HUES48 (cell line): ENCODE results near the gene GALE.

Experiments used
- H3K27ac ChIP-seq: one replicate; pipeline ENCODE4 v1.7.0; 2013; ENCODE audit warnings: low read depth, low read length, inconsistent platforms
- H3K27me3 ChIP-seq: 2 replicates; pipeline ENCODE4 v1.6.1; 2013; ENCODE audit warnings: mild to moderate bottlenecking, low read length; ENCODE audit not compliant: control insufficient read depth, insufficient read depth
- H3K36me3 ChIP-seq: 2 replicates; pipeline ENCODE4 v1.6.1; 2013; ENCODE audit warnings: low read length; ENCODE audit not compliant: control insufficient read depth, insufficient read depth
- H3K4me1 ChIP-seq: 2 replicates; pipeline ENCODE4 v1.6.1; 2013; ENCODE audit warnings: mild to moderate bottlenecking, low read length; ENCODE audit not compliant: control insufficient read depth, insufficient read depth
- H3K4me3 ChIP-seq: 2 replicates; pipeline ENCODE4 v1.5.1; 2013; ENCODE audit warnings: mild to moderate bottlenecking, low read depth, low read length
- H3K9ac ChIP-seq: 2 replicates; pipeline ENCODE4 v1.6.1; 2013; ENCODE audit warnings: mild to moderate bottlenecking, low read depth, low read length, moderate library complexity
- H3K9me3 ChIP-seq: 2 replicates; pipeline ENCODE4 v1.6.1; 2013; ENCODE audit warnings: low read length; ENCODE audit not compliant: control insufficient read depth, insufficient read depth

The GALE gene

DNA sequence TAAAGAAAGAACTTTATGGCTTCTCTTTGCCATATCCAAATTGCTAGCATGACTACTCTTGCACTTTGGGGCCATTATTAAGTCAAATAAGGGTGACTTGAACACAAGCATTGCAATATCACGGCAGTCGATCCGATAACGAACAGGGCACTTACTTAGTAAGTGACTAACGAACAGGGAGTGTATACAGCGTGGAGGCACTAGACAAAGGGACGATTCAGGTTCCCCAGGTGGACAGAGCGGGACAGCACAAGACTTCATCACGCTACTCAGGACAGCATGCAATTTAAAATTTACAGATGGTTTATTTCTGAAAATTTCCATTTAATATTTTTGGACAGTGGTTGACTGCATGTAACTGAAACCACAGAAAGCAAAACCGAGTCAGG, 27.7 kb downstream of the GALE start:
- Histone ChIP-seq H3K27ac (no peak overlapping the region), H3K9ac (no peak overlapping the region), H3K9me3 (no peaks in the 10 kb centered on the region), H3K36me3 (peaks cover 18% of the 10 kb centered on the region; the same call in 1 of the 2 replicates), H3K4me1 (0 out of 2 replicates have a peak, but pooled peaks cover 3% of the 10 kb centered on the region), H3K27me3 (no peaks in the 10 kb centered on the region), H3K4me3 (no peak overlapping the region)

DNA sequence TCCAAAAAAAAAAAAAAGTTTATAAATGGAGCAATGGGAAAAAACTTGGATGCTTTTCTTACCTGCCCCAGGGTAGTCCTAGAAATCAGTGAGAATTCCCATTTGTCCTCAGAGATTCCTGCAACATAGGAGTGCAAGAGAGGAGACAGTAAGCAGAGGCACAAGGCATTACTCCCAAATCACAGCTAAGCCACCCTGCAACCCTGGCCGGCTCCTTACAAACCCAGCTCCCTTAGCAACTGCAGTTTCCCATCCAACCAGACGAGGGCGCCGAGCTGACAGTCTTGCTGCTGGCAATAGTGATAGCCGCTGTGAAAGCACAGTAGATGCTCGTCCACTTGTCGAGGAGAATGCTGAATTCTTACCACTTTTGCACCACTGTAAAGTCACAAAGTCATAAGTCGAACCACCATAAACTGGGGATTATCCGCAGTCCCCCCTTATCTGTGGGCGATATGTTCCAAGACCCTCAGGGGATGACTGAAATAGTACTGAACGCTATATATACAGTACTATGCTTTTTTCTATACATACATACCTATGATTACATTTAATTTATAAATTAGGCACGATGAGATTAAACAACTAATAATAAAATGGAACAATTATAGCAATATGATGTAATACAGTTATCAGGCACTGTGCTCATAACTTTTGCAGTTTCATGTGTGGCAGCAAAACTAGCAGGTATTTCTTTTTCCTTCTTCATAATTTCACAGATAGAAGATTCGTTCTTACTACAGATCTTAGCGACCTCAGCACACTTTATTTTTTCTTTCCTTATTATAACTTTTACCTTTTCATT, 28.3 kb downstream of the GALE start:
- 0 out of 2 replicates have a peak, but pooled peaks cover 2% of the 10 kb centered on the region for H3K4me1 ChIP-seq
- H3K9ac ChIP-seq = no peak overlapping the region
- no peaks in the 10 kb centered on the region for H3K27me3 ChIP-seq
- H3K27ac ChIP-seq = no peak overlapping the region
- no peaks in the 10 kb centered on the region for H3K9me3 ChIP-seq
- peaks cover 18% of the 10 kb centered on the region; the same call in 1 of the 2 replicates for H3K36me3 ChIP-seq
- H3K4me3 ChIP-seq = no peak overlapping the region

DNA sequence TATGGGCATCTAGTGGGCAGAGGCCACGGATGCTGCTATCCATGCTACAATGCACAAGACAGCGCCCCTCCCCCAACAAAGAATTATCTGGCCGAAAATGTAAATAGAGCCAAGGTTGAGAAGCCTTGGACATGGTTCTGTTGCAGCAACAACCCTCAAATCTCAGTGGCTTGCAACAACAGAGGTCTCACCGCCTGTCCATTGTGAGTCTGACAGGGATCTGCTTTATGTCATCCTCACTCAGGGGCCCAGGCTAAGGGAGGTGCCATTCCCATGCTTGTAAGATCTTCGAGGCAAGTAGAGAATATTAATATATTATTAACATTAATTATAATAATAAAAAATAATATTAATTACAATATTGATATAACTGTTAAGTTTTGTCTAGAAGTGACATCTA, 31.8 kb downstream of the GALE start:
- no peak overlapping the region for H3K9ac ChIP-seq
- H3K4me3 ChIP-seq = no peak overlapping the region
- no peaks in the 10 kb centered on the region for H3K27me3 ChIP-seq
- no peaks in the 10 kb centered on the region for H3K4me1 ChIP-seq
- H3K36me3 ChIP-seq = peaks cover 26% of the 10 kb centered on the region
- no peaks in the 10 kb centered on the region for H3K9me3 ChIP-seq
- no peak overlapping the region for H3K27ac ChIP-seq

DNA sequence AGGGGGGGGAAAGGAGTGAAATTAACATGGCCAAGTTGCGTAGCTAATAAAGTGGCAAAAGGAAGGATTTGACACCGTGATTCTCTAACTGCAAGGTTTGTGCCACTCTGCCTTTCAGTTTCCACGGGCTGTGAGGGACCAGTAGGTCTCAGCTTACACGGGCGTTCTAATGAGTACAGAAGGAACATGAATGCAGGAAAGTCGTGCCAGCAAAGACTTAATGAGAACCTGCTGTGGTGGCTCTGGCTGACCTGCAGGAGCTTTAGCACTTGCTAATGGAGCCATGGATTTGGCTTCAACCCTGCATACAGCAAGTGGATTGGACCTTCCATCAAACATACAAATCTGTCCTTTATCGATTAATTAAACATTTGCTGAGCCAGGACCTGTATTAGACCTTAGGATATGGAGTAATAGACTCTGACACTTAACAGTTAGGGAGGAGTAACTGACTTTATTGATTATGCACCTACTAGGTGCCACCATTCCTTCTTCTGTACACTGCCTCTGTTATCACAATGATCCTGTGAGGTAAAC, 37.4 kb downstream of the GALE start:
- Histone ChIP-seq H3K4me3 (no peak overlapping the region), H3K9ac (no peak overlapping the region), H3K27me3 (no peaks in the 10 kb centered on the region), H3K27ac (no peak overlapping the region), H3K4me1 (no peaks in the 10 kb centered on the region), H3K36me3 (peaks cover 54% of the 10 kb centered on the region), H3K9me3 (no peaks in the 10 kb centered on the region)

DNA sequence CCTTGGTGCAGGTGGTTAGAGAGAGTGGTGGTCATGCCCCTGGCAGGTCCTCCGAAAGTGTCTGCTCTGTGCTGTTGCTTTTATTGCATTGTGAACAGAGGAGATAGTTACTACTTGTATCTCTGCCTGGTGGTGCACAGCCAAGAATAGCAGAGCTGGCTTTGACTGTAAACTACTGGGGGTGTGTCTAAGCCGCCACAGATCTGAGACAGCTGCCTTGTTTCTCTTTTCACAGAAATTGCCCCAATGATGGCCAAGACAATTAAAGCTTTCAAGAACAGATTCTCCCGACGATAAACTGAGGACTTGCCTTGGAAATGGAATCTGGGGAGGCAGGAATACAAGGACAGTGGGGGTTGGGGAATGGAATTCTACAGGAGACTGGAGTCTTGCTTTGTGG, 41.3 kb downstream of the GALE start:
- H3K4me3 ChIP-seq = no peak overlapping the region
- H3K9ac ChIP-seq = no peak overlapping the region
- no peaks in the 10 kb centered on the region for H3K4me1 ChIP-seq
- no peaks in the 10 kb centered on the region for H3K9me3 ChIP-seq
- H3K27me3 ChIP-seq = no peaks in the 10 kb centered on the region
- H3K27ac ChIP-seq = no peak overlapping the region
- H3K36me3 ChIP-seq = peaks cover 83% of the 10 kb centered on the region

DNA sequence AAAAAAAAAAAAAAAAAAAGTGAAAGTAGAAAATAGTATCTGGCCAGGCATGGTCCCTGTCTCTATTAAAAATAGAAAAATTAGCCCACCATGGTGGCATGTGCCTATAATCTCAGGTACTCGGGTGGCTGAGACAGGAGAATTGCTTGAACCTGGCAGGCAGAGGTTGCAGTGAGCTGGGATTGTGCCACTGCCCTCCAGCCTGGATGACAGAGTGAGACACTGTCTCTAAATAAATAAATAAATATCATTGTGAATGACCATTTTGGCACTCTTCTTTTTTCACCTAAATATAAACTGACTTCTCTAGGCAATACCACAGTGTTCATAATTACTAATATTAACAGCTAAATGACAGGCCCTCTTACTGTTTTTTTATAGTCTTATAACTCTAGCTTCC, 42.7 kb downstream of the GALE start:
- Histone ChIP-seq H3K27ac (no peak overlapping the region), H3K27me3 (no peaks in the 10 kb centered on the region), H3K4me1 (no peaks in the 10 kb centered on the region), H3K4me3 (no peak overlapping the region), H3K9me3 (no peaks in the 10 kb centered on the region), H3K36me3 (peaks cover 94% of the 10 kb centered on the region), H3K9ac (no peak overlapping the region)

DNA sequence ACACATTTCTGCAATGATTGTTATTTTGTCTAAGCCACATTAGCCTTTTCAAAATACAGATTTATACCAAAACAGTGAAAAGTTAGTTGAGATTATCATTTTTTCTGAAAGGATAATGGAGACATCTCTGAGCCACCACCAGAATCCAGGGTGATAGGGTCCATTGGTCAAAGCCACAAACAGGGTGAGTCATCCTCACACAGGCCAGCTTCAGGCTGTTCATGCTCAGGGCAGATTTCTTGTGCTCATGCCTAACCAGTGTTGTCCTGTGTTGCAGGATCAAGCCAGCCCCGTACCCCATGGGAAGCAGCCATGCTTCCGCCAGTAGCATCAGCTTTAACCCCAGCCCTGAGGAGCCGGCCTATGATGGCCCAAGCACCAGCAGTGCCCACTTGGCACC, 43.9 kb downstream of the GALE start:
- H3K27ac ChIP-seq = no peak overlapping the region
- no peaks in the 10 kb centered on the region for H3K4me1 ChIP-seq
- no peak overlapping the region for H3K9ac ChIP-seq
- H3K27me3 ChIP-seq = no peaks in the 10 kb centered on the region
- no peaks in the 10 kb centered on the region for H3K9me3 ChIP-seq
- H3K36me3 ChIP-seq = peaks cover 97% of the 10 kb centered on the region
- no peak overlapping the region for H3K4me3 ChIP-seq

DNA sequence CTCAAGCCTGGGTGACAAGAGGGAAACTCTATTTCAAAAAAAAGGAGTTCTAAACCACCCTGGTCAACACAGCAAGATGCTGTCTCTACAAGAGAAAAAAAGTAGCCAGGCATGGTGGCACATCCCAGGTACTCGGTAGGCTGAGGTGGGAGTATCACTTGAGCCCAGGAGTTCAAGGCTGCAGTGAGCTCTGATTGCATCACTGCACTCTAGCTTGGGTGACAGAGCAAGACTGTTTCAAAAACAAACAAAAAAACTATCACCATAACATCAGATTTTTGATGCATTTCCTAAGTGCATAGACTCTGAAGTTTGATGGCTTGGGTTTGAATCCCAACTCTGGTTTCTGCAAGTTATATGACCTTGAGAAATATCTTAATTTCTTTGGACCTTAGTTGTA, 47.6 kb downstream of the GALE start:
- Histone ChIP-seq H3K36me3 (peaks cover 92% of the 10 kb centered on the region), H3K9me3 (no peaks in the 10 kb centered on the region), H3K4me1 (no peaks in the 10 kb centered on the region), H3K27me3 (no peaks in the 10 kb centered on the region), H3K9ac (no peak overlapping the region), H3K4me3 (no peak overlapping the region), H3K27ac (no peak overlapping the region)

DNA sequence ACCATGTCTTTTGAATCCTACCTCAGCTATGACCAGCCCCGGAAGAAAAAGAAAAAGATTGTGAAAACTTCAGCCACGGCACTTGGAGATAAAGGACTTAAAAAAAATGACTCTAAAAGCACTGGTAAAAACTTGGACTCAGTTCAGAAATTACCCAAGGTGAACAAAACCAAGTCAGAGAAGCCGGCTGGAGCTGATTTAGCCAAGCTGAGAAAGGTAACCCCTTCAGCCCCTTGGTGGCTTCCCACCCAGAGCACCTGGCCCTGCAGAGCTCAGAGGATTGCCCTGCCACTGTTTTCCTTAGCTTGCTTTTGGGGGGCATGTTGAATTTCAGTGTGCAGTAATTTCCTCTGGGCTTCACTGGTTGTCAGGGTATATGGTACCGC, 48.7 kb downstream of the GALE start:
- Histone ChIP-seq H3K36me3 (peaks cover 90% of the 10 kb centered on the region), H3K9me3 (no peaks in the 10 kb centered on the region), H3K27ac (no peak overlapping the region), H3K27me3 (no peaks in the 10 kb centered on the region), H3K4me1 (no peaks in the 10 kb centered on the region), H3K4me3 (no peak overlapping the region), H3K9ac (no peak overlapping the region)

DNA sequence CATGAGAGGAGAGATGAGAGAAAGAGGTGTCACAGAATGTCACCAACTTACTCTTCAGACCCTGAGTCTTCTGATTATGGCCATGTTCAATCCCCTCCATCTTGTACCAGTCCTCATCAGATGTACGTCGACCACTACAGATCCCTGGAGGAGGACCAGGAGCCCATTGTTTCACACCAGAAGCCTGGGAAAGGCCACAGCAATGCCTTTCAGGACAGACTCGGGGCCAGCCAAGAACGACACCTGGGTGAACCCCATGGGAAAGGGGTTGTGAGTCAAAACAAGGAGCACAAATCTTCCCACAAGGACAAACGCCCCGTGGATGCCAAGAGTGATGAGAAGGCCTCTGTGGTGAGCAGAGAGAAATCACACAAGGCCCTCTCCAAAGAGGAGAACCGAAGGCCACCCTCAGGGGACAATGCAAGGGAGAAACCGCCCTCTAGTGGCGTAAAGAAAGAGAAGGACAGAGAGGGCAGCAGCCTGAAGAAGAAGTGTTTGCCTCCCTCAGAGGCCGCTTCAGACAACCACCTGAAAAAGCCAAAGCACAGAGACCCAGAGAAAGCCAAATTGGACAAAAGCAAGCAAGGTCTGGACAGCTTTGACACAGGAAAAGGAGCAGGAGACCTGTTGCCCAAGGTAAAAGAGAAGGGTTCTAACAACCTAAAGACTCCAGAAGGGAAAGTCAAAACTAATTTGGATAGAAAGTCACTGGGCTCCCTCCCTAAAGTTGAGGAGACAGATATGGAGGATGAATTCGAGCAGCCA, 49.3 kb downstream of the GALE start:
- Histone ChIP-seq H3K27me3 (no peaks in the 10 kb centered on the region), H3K27ac (no peak overlapping the region), H3K9me3 (no peaks in the 10 kb centered on the region), H3K4me1 (no peaks in the 10 kb centered on the region), H3K9ac (no peak overlapping the region), H3K4me3 (no peak overlapping the region), H3K36me3 (peaks cover 89% of the 10 kb centered on the region)

DNA sequence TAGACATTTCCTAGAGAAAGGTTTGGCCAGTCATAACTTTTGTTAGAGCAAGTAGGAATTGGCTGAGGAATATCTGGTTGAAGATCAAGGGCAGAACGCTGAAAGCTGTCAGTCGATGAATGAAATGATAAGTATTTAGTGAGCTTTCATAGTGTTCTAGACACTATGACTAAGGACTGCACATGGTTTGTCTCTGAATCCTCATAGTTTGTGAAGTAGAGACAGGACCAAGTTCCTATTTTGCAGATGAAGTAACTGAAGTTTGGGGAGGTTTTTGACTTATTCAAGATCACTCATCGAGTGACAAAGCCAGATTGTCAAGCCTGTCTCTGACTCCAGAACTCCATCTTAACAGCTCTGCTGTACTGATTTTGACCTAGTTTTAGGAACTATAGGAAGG, 52.5 kb downstream of the GALE start:
- Histone ChIP-seq H3K4me1 (no peaks in the 10 kb centered on the region), H3K4me3 (no peak overlapping the region), H3K9ac (no peak overlapping the region), H3K27me3 (no peaks in the 10 kb centered on the region), H3K36me3 (peaks cover 61% of the 10 kb centered on the region), H3K9me3 (no peaks in the 10 kb centered on the region), H3K27ac (no peak overlapping the region)
